Panc1 (cell line): ENCODE measurements around the gene SPEM1. TPM values are rescaled to one million over a fixed set of nuclear protein-coding genes. Genes with fewer than 3 reads are reported as not detected.

Source experiments
- ATAC-seq: fragments of 200-7000 bp; cut with Tn5 transposase; 2 replicates; pipeline ENCODE4 v1.9.1; 2020; ENCODE audit warnings: mild to moderate bottlenecking, moderate library complexity
- BruUV-seq: library from RNA; stranded (reverse); fragments of 400-500 nt; replicated peaks from 2 replicates; lab custom pipeline; 2021; lab: Mats Ljungman, UMichigan
- CTCF ChIA-PET: fragments of 300-600 bp; sonication (Branson Sonifier 250); formaldehyde crosslinking; loops from one replicate; lab custom pipeline; 2022; ENCODE audit warnings: antibody characterized with exemption; lab: Charles Lee
- POLR2A ChIA-PET: fragments of 300-600 bp; sonication (Branson Sonifier 250); formaldehyde crosslinking; loops from one replicate; lab custom pipeline; 2022; ENCODE audit warnings: antibody characterized with exemption; lab: Charles Lee
- DNase-seq: peaks from one replicate; pipeline ENCODE4 v3.0.0-alpha.2; 2010; ENCODE audit warnings: low read depth, low spot score
- H3K27ac ChIP-seq: 2 replicates; pipeline ENCODE4 v1.5.1; 2011; ENCODE audit warnings: mild to moderate bottlenecking, low read length, inconsistent platforms
- H3K27me3 ChIP-seq: fragments of 200-500 bp; sonication (Bioruptor generic); 2 replicates; pipeline ENCODE4 v1.6.0; 2014; ENCODE audit warnings: low read length, inconsistent platforms; ENCODE audit not compliant: control insufficient read depth, insufficient read depth
- H3K36me3 ChIP-seq: fragments of 200-500 bp; sonication (Bioruptor generic); 2 replicates; pipeline ENCODE4 v1.5.1; 2014; ENCODE audit warnings: inconsistent platforms, mild to moderate bottlenecking, low read length, moderate library complexity; ENCODE audit not compliant: control insufficient read depth, insufficient read depth
- H3K4me1 ChIP-seq: 2 replicates; pipeline ENCODE4 v1.5.1; 2011; ENCODE audit warnings: inconsistent platforms, mild to moderate bottlenecking, low read length, moderate library complexity; ENCODE audit not compliant: control insufficient read depth, insufficient read depth
- H3K4me3 ChIP-seq, 2 experiments: 2 replicates each; pipeline ENCODE4 v1.5.1; 2011 to 2012; ENCODE audit warnings: low read depth in 2 of 2, low read length in 2 of 2, mild to moderate bottlenecking in 2 of 2, inconsistent platforms in 1 of 2, moderate library complexity in 1 of 2
- H3K9me3 ChIP-seq: fragments of 200-500 bp; sonication (Bioruptor generic); 2 replicates; pipeline ENCODE4 v1.5.1; 2014; ENCODE audit warnings: low read depth, mild to moderate bottlenecking, inconsistent platforms, low read length, moderate library complexity; ENCODE audit not compliant: control insufficient read depth, insufficient read depth
- CTCF ChIP-seq: fragments of 450-650 bp; IDR thresholded peaks from 2 replicates; pipeline ENCODE4 v1.5.1; 2017; ENCODE audit warnings: mild to moderate bottlenecking
- POLR2AphosphoS5 ChIP-seq: IDR thresholded peaks from 2 replicates; pipeline ENCODE4 v1.6.1; 2012; ENCODE audit warnings: mild to moderate bottlenecking, low read depth, low read length, moderate library complexity
- REST ChIP-seq, 2 experiments: IDR thresholded peaks; 2 replicates each; pipeline ENCODE4 v1.6.1; 2011 to 2012; ENCODE audit warnings: low read depth in 2 of 2, control low read depth in 1 of 2, low read length in 1 of 2, mild to moderate bottlenecking in 1 of 2, moderate library complexity in 1 of 2; ENCODE audit not compliant: insufficient read depth in 1 of 2
- SIN3A ChIP-seq: IDR thresholded peaks from 2 replicates; pipeline ENCODE4 v1.6.1; 2012; ENCODE audit warnings: low read depth, mild to moderate bottlenecking, low read length, moderate library complexity, borderline replicate concordance; ENCODE audit not compliant: insufficient read depth
- TCF7L2 ChIP-seq: IDR thresholded peaks from 2 replicates; pipeline ENCODE4 v1.6.1; 2011; ENCODE audit warnings: mild to moderate bottlenecking, low read depth, low read length, inconsistent platforms
- in situ Hi-C: cut with HindIII; loops from 2 replicates; pipeline ENCODE4 v1.10.0; 2016; ENCODE audit warnings: low sequenced_read_pairs, low pct_unique_long_range_greater_than_20kb
- intact Hi-C: fragments of 100-400 bp; cut with micrococcal nuclease; formaldehyde crosslinking; loops from one replicate; pipeline ENCODE4 v1.10.0; 2022; ENCODE audit not compliant: unreplicated experiment
- total RNA-seq: library from RNA; stranded (reverse); gene quantifications from one replicate; pipeline ENCODE4 v1.2.1, GENCODE V29; 2021; ENCODE audit not compliant: unreplicated experiment

Gene SPEM1
- total RNA-seq, 1 experiment from 2014 or later, result not detected

- TF ChIP-seq POLR2AphosphoS5 (no peak), SIN3A (no peak), TCF7L2 (no peak), REST (IDR thresholded peaks at IDR 0.05; ENCODE audit: insufficient read depth in 1 of 2, low read depth in 2 of 2, low read length in 1 of 2) (no peak), CTCF (no peak)
- BruUV-seq, result no TSS peak
- ATAC-seq (no peak), DNase-seq (no peak)
- CTCF ChIA-PET, result no interaction called here
- Histone ChIP-seq H3K27ac (no peak overlapping the region), H3K4me1 (no peaks in the 10 kb centered on the region), H3K9me3 (no peaks in the 10 kb centered on the region), H3K36me3 (no peaks in the 10 kb centered on the region), H3K27me3 (no peaks in the 10 kb centered on the region), H3K4me3 (no peak overlapping the region)
- intact Hi-C loops (no loop called here), in situ Hi-C loops (no loop called here)
- POLR2A ChIA-PET, result no interaction called here
Measured at GRCh38 chr17:7417056-7417655, 3.0 kb upstream of the SPEM1 start.

GRCh38 chr17:7418472-7419152, 1.5 kb upstream of the SPEM1 start:
- H3K9me3 ChIP-seq, result no peaks in the 10 kb centered on the region
- intact Hi-C loops (no loop called here), in situ Hi-C loops (no loop called here)
- H3K4me1 ChIP-seq, result no peaks in the 10 kb centered on the region
- no peaks in the 10 kb centered on the region for H3K27me3 ChIP-seq
- CTCF ChIA-PET, result interaction anchor here (0.6 kb wide), 1 partner anchor 15 kb away, joined by 4 read pairs; no protein-coding TSS in a partner anchor
- no peak for DNase-seq
- ATAC-seq, result no peak
- H3K4me3 ChIP-seq, result no peak overlapping the region
- POLR2A ChIA-PET, result no interaction called here
- no peak overlapping the region for H3K27ac ChIP-seq
- TF ChIP-seq CTCF (no peak), REST (IDR thresholded peaks at IDR 0.05; ENCODE audit: insufficient read depth in 1 of 2, low read depth in 2 of 2, low read length in 1 of 2) (no peak), POLR2AphosphoS5 (no peak), SIN3A (no peak), TCF7L2 (no peak)
- H3K36me3 ChIP-seq, result no peaks in the 10 kb centered on the region
- no TSS peak for BruUV-seq
